ENCODE measurements around the gene SIPA1.

GRCh38 chr11:65639623-65640482 lies 2.0 kb downstream of the SIPA1 start:
- TF ChIP-seq XRCC4 (IDR thresholded peaks at IDR 0.05; ENCODE audit: extremely low read depth, insufficient read depth, insufficient read length) (no peak), POLR2A (conservative IDR thresholded peaks at IDR 0.05) (no peak), RBM22 (IDR thresholded peaks at IDR 0.05; ENCODE audit: low read depth, low read length, poor library complexity, severe bottlenecking) (no peak)
